ENCODE data around the gene SMS.

The SMS gene

GRCh38 chrX:22032506-22032905 is 92.0 kb downstream of the SMS start:
- Histone ChIP-seq H3K4me3 (ENCODE audit: low read depth, low read length, poor library complexity, severe bottlenecking) (no peak overlapping the region), H3F3A (ENCODE audit: insufficient read depth, low read length) (no peaks in the 10 kb centered on the region), H3K36me3 (ENCODE audit: insufficient read depth, low read length) (no peaks in the 10 kb centered on the region), H3K4me2 (ENCODE audit: low read length) (no peak overlapping the region), H3K27ac (ENCODE audit: low read depth, low read length, poor library complexity, severe bottlenecking) (no peak overlapping the region), H2AFZ (ENCODE audit: low read length) (no peak overlapping the region), H3K9ac (ENCODE audit: low read length) (no peak overlapping the region), H3K4me1 (ENCODE audit: insufficient read depth, low read length, severe bottlenecking) (no peaks in the 10 kb centered on the region), H4K20me1 (ENCODE audit: insufficient read depth, low read length) (no peaks in the 10 kb centered on the region), H3K79me2 (ENCODE audit: insufficient read depth, low read length) (no peaks in the 10 kb centered on the region), H3K9me3 (ENCODE audit: low read length) (no peaks in the 10 kb centered on the region), H3K9me2 (ENCODE audit: low read depth, low read length) (no peaks in the 10 kb centered on the region), H3K27me3 (ENCODE audit: insufficient read depth, low read length) (no peaks in the 10 kb centered on the region)
- no peak for TF ChIP-seq EZH2 (IDR thresholded peaks at IDR 0.05; ENCODE audit: borderline replicate concordance, low read length)
- no peak for TF ChIP-seq CTCF (IDR thresholded peaks at IDR 0.05; ENCODE audit: low read length)

- no peaks in the 10 kb centered on the region for H3K4me1 ChIP-seq (ENCODE audit: insufficient read depth, low read length, severe bottlenecking)
- no peaks in the 10 kb centered on the region for H3K9me2 ChIP-seq (ENCODE audit: low read depth, low read length)
- H3K79me2 ChIP-seq (ENCODE audit: insufficient read depth, low read length) = no peaks in the 10 kb centered on the region
- no peaks in the 10 kb centered on the region for H3K36me3 ChIP-seq (ENCODE audit: insufficient read depth, low read length)
- H3F3A ChIP-seq (ENCODE audit: insufficient read depth, low read length) = no peaks in the 10 kb centered on the region
- H3K27ac ChIP-seq (ENCODE audit: low read depth, low read length, poor library complexity, severe bottlenecking) = no peak overlapping the region
- no peaks in the 10 kb centered on the region for H3K27me3 ChIP-seq (ENCODE audit: insufficient read depth, low read length)
- H3K9me3 ChIP-seq (ENCODE audit: low read length) = no peaks in the 10 kb centered on the region
- no peak overlapping the region for H3K4me2 ChIP-seq (ENCODE audit: low read length)
- no peak for TF ChIP-seq CTCF (IDR thresholded peaks at IDR 0.05; ENCODE audit: low read length)
- TF ChIP-seq EZH2 (IDR thresholded peaks at IDR 0.05; ENCODE audit: borderline replicate concordance, low read length) = no peak
- no peak overlapping the region for H3K9ac ChIP-seq (ENCODE audit: low read length)
- no peak overlapping the region for H2AFZ ChIP-seq (ENCODE audit: low read length)
- no peak overlapping the region for H3K4me3 ChIP-seq (ENCODE audit: low read depth, low read length, poor library complexity, severe bottlenecking)
- no peaks in the 10 kb centered on the region for H4K20me1 ChIP-seq (ENCODE audit: insufficient read depth, low read length)
These were observed 93.3 kb downstream of the SMS start for GRCh38 chrX:22033818-22034217.

- Histone ChIP-seq H2AFZ (ENCODE audit: low read length) (no peak overlapping the region), H3K9me3 (ENCODE audit: low read length) (no peaks in the 10 kb centered on the region), H4K20me1 (ENCODE audit: insufficient read depth, low read length) (no peaks in the 10 kb centered on the region), H3K9me2 (ENCODE audit: low read depth, low read length) (no peaks in the 10 kb centered on the region), H3K4me3 (ENCODE audit: low read depth, low read length, poor library complexity, severe bottlenecking) (no peak overlapping the region), H3K27ac (ENCODE audit: low read depth, low read length, poor library complexity, severe bottlenecking) (no peak overlapping the region), H3K4me2 (ENCODE audit: low read length) (no peak overlapping the region), H3K36me3 (ENCODE audit: insufficient read depth, low read length) (no peaks in the 10 kb centered on the region), H3K9ac (ENCODE audit: low read length) (no peak overlapping the region), H3K79me2 (ENCODE audit: insufficient read depth, low read length) (no peaks in the 10 kb centered on the region), H3K4me1 (ENCODE audit: insufficient read depth, low read length, severe bottlenecking) (no peaks in the 10 kb centered on the region), H3K27me3 (ENCODE audit: insufficient read depth, low read length) (no peaks in the 10 kb centered on the region), H3F3A (ENCODE audit: insufficient read depth, low read length) (no peaks in the 10 kb centered on the region)
- TF ChIP-seq CTCF (IDR thresholded peaks at IDR 0.05; ENCODE audit: low read length) (no peak), EZH2 (IDR thresholded peaks at IDR 0.05; ENCODE audit: borderline replicate concordance, low read length) (no peak)
These were observed 94.7 kb downstream of the SMS start for GRCh38 chrX:22035236-22035635.

Data from OCI-LY1 (cell line).